ENCODE data around the gene ISG15.

DNA sequence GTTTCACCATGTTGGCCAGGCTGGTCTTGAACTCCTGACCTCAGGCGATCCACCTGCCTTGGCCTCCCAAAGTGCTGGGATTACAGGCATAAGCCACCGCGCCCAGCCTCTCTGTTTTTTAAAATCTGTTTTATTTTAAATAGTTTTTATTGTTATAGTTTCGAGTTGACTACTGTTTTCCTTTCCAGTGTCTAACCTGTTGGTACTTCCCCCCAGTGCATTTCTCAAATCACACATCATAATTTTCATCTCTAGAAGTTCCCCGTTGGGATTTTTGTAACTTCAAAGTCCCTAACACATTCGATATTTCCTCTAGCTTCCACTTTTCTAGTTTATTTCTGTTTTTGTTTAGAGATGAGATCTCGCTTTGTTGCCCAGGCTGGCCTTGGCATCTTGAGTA, 20.9 kb upstream of the ISG15 start:
- TF ChIP-seq, protein P1, sequence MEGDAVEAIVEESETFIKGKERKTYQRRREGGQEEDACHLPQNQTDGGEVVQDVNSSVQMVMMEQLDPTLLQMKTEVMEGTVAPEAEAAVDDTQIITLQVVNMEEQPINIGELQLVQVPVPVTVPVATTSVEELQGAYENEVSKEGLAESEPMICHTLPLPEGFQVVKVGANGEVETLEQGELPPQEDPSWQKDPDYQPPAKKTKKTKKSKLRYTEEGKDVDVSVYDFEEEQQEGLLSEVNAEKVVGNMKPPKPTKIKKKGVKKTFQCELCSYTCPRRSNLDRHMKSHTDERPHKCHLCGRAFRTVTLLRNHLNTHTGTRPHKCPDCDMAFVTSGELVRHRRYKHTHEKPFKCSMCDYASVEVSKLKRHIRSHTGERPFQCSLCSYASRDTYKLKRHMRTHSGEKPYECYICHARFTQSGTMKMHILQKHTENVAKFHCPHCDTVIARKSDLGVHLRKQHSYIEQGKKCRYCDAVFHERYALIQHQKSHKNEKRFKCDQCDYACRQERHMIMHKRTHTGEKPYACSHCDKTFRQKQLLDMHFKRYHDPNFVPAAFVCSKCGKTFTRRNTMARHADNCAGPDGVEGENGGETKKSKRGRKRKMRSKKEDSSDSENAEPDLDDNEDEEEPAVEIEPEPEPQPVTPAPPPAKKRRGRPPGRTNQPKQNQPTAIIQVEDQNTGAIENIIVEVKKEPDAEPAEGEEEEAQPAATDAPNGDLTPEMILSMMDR (conservative IDR thresholded peaks at IDR 0.05; ENCODE audit: low read length) = no peak
- TF ChIP-seq EZH2phosphoT487 (IDR thresholded peaks at IDR 0.05; ENCODE audit: borderline replicate concordance) = no peak

Measured in Loucy (cell line).